Natural killer cell (primary cell): ENCODE data around the gene ZDHHC23. TPM values are rescaled to one million over a fixed set of nuclear protein-coding genes. Genes with fewer than 3 reads are reported as not detected.
A peak's percentile ranks its signal among the peaks of the same experiment; 100 is the strongest.

Experiments used
- ATAC-seq, 3 donors: fragments of 150-1000 bp in 2 of 3; fragments of 200-7000 bp in 1 of 3; cut with Tn5 transposase; 1 replicate in 1 of 3; 2 replicates in 2 of 3; pipeline ENCODE4 v1.10.0; 2021; ENCODE audit warnings: mild to moderate bottlenecking in 2 of 3, moderate library complexity in 2 of 3
- DNase-seq, 2 donors: peaks; one replicate each; pipeline versions ENCODE4 v3.0.0 to v3.0.0-alpha.2; 2013 to 2021; ENCODE audit warnings: mixed read lengths in 1 of 2
- H3K27ac ChIP-seq: one replicate; pipeline ENCODE4 v1.5.1; 2013; ENCODE audit warnings: mild to moderate bottlenecking, low read length
- H3K27me3 ChIP-seq: one replicate; pipeline ENCODE4 v1.6.1; 2013; ENCODE audit warnings: low read length; ENCODE audit not compliant: control insufficient read depth, insufficient read depth
- H3K36me3 ChIP-seq: one replicate; pipeline ENCODE4 v1.6.1; 2013; ENCODE audit warnings: low read length; ENCODE audit not compliant: control insufficient read depth, insufficient read depth
- H3K4me1 ChIP-seq: one replicate; pipeline ENCODE4 v1.6.1; 2013; ENCODE audit warnings: low read length; ENCODE audit not compliant: control insufficient read depth, insufficient read depth
- H3K4me3 ChIP-seq: one replicate; pipeline ENCODE4 v1.5.1; 2013; ENCODE audit warnings: low read length
- H3K9me3 ChIP-seq: one replicate; pipeline ENCODE4 v1.6.1; 2013; ENCODE audit warnings: low read length; ENCODE audit not compliant: control insufficient read depth, insufficient read depth
- H3K27ac Mint-ChIP-seq, 2 donors: one replicate each; pipeline ENCODE4 v1.8.0; 2022; ENCODE audit warnings: mild to moderate bottlenecking in 2 of 2, mixed read lengths in 2 of 2, moderate library complexity in 1 of 2
- H3K27me3 Mint-ChIP-seq, 2 donors: one replicate each; pipeline ENCODE4 v1.8.0; 2022; ENCODE audit warnings: low read depth in 2 of 2, mixed read lengths in 2 of 2
- H3K36me3 Mint-ChIP-seq: one replicate; pipeline ENCODE4 v1.8.0; 2022; ENCODE audit warnings: mixed read lengths
- H3K4me1 Mint-ChIP-seq, 2 donors: one replicate each; pipeline ENCODE4 v1.8.0; 2022; ENCODE audit warnings: mixed read lengths in 2 of 2
- H3K4me3 Mint-ChIP-seq: one replicate; pipeline ENCODE4 v1.8.0; 2022; ENCODE audit warnings: mild to moderate bottlenecking, moderate library complexity, mixed read lengths
- H3K9me3 Mint-ChIP-seq, 2 donors: one replicate each; pipeline ENCODE4 v1.8.0; 2022; ENCODE audit warnings: mixed read lengths in 2 of 2
- CTCF ChIP-seq: fragments of 200-600 bp; IDR thresholded peaks from one replicate; pipeline ENCODE4 v1.8.0; 2022; ENCODE audit warnings: antibody characterized with exemption
- WGBS: methylation state at CpG from one replicate; pipeline ENCODE4 v1.1.7; 2013; ENCODE audit warnings: missing lambda C conversion rate; ENCODE audit not compliant: insufficient coverage; 5-methylcytosine and 5-hydroxymethylcytosine counted together
- intact Hi-C: fragments of 100-400 bp; cut with micrococcal nuclease; formaldehyde crosslinking; loops from one replicate; pipeline ENCODE4 v1.14.2; 2022
- total RNA-seq, 4 donors: library from RNA; stranded (reverse); fragments of 120-200 nt in 1 of 4; gene quantifications; one replicate each; pipeline versions ENCODE4 v1.2.3 to v1.2.4, GENCODE V29; 2013 to 2022

Gene ZDHHC23, protein sequence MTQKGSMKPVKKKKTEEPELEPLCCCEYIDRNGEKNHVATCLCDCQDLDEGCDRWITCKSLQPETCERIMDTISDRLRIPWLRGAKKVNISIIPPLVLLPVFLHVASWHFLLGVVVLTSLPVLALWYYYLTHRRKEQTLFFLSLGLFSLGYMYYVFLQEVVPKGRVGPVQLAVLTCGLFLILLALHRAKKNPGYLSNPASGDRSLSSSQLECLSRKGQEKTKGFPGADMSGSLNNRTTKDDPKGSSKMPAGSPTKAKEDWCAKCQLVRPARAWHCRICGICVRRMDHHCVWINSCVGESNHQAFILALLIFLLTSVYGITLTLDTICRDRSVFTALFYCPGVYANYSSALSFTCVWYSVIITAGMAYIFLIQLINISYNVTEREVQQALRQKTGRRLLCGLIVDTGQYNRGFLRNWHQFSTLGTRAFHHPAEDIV
- 1 to 10 TPM; 2.5 to 4.7 (median 3.5) TPM for total RNA-seq
- 15.9 TPM for total RNA-seq (2013)

GRCh38 chr3:113947372-113948014 is at the start of gene ZDHHC23:
Gene ZDHHC23, plus strand, starts transcription at chr3:113948013. Its CDS starts 790 bp downstream, at chr3:113948803.
- Histone ChIP-seq H3K36me3 (no peaks in the 10 kb centered on the region), H3K4me3 (peak within 1 kb of the TSS; percentile 87), H3K27ac (peak within 1 kb of the TSS; percentile 26), H3K27me3 (no peaks in the 10 kb centered on the region), H3K4me1 (peaks cover 13% of the 10 kb centered on the region), H3K9me3 (no peaks in the 10 kb centered on the region)
- peaks cover 8% of the 10 kb centered on the region in 2 donors for H3K4me1 Mint-ChIP-seq
- H3K27ac Mint-ChIP-seq: peak within 1 kb of the TSS; percentile 44 to 73
- intact Hi-C loops: no loop called here
- ATAC-seq: peak; percentile 92 to 93 (median 93)
- H3K27me3 Mint-ChIP-seq: peaks cover 15 to 21% of the 10 kb centered on the region in 2 donors
- under 1% methylated on average over 80 of the region's 80 CpGs for WGBS
- H3K9me3 Mint-ChIP-seq: no peaks in the 10 kb centered on the region
- no peaks in the 10 kb centered on the region for H3K36me3 Mint-ChIP-seq
- DNase-seq: peak; percentile 76 to 87
- no peak for TF ChIP-seq CTCF
- H3K4me3 Mint-ChIP-seq: peak within 1 kb of the TSS; percentile 87

DNA sequence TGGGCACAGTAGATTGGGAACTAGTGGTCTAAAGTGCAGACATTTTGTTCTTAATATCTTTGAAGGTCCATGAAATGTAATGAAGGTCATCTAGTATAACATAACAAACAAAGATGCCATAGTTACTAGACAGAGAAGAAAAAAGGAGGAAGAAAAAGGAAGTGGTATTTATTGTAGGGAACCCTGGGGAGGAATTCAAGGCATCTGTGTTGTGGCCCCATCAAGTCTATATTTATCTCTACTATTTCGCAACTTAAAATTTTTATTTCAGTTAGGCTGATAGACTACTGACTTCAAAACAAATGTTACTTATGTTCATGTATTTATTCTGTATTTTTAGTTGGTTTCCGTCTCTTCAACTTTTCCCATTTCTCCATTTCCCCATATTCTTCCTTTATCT is 48.9 kb upstream of the ZDHHC23 start:
- intact Hi-C loops: no loop called here
- TF ChIP-seq CTCF: no peak
- H3K4me3 Mint-ChIP-seq: no peak overlapping the region
- H3K27ac Mint-ChIP-seq: no peak overlapping the region
- H3K27me3 Mint-ChIP-seq: peaks cover 2 to 9% of the 10 kb centered on the region in 2 donors
- Histone ChIP-seq H3K27ac (no peak overlapping the region), H3K36me3 (no peaks in the 10 kb centered on the region), H3K4me3 (no peak overlapping the region), H3K9me3 (no peaks in the 10 kb centered on the region), H3K27me3 (no peaks in the 10 kb centered on the region), H3K4me1 (no peaks in the 10 kb centered on the region)
- DNase-seq (no peak), ATAC-seq (no peak)
- no peaks in the 10 kb centered on the region for H3K36me3 Mint-ChIP-seq
- no peaks in the 10 kb centered on the region for H3K9me3 Mint-ChIP-seq
- no peaks in the 10 kb centered on the region for H3K4me1 Mint-ChIP-seq
- 75% methylated on average over 1 of the region's 2 CpGs for WGBS

- TF ChIP-seq CTCF: no peak
- Mint-ChIP-seq H3K4me3 (no peak overlapping the region), H3K27ac (no peak overlapping the region), H3K27me3 (peaks cover 0 to 14% of the 10 kb centered on the region in 2 donors), H3K4me1 (no peaks in the 10 kb centered on the region), H3K36me3 (no peaks in the 10 kb centered on the region), H3K9me3 (no peaks in the 10 kb centered on the region)
- no peak overlapping the region for H3K27ac ChIP-seq
- no peaks in the 10 kb centered on the region for H3K4me1 ChIP-seq
- 93% methylated on average over 3 of the region's 4 CpGs for WGBS
- ATAC-seq (no peak), DNase-seq (no peak)
- intact Hi-C loops: no loop called here
- H3K4me3 ChIP-seq: no peak overlapping the region
- H3K9me3 ChIP-seq: no peaks in the 10 kb centered on the region
- H3K27me3 ChIP-seq: no peaks in the 10 kb centered on the region
- H3K36me3 ChIP-seq: no peaks in the 10 kb centered on the region
Observed at GRCh38 chr3:113906568-113907140, 41.2 kb upstream of the ZDHHC23 start.
